ENCODE measurements around the gene BRINP2. TPM values are rescaled to one million over a fixed set of nuclear protein-coding genes. Genes with fewer than 3 reads are reported as not detected.

Gene BRINP2
- total and polyA plus RNA-seq, 4 donors, result 0.05 to 0.75 (median 0.36) TPM

DNA sequence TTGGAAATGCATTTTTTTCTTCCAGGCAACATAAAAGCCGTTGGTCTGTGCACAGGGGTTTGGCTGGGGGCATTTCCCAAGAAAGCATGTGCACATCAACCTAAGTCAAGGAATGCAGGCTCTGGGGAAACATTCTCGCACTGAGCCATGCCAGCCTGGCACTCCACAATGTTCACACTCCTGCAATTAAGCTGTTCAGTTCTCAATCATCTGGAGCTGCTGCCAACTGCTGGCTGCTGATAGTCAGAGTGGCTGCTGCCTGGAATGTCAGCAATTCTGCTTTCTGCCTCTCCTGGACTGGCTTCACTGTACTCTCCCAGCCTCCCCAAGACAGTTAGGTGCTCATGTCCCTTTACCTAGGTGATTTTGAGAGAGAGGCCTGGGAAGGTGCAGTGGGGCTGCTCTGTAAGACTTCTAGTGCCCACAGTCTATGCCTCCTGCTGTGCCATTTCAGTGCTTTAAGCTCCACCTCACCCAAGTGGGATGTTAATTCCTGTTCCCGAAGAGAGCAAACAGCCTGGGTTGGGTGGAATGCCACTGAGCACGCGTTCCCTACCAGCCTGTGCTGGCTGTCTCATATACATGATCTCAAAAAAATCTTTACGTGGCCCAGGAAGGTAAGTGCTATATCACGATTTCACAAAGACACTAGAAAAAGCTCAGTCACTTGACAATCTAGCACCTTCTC lies 131.7 kb downstream of the BRINP2 start:
- Histone ChIP-seq H3K4me3 (ENCODE audit: low read depth in 1 of 3, low read length in 3 of 3) (no peak overlapping the region), H3K27ac (ENCODE audit: low read depth in 1 of 2, low read length in 2 of 2) (no peak overlapping the region), H3K36me3 (ENCODE audit: control insufficient read depth in 4 of 4, insufficient read depth in 3 of 4, low read depth in 1 of 4, low read length in 3 of 4) (no peaks in the 10 kb centered on the region), H3K9ac (ENCODE audit: low read depth in 1 of 2, low read length in 2 of 2) (no peak overlapping the region), H3K9me3 (ENCODE audit: control insufficient read depth in 4 of 4, low read length in 3 of 4) (no peaks in the 10 kb centered on the region), H3K27me3 (ENCODE audit: control insufficient read depth in 4 of 4, insufficient read depth in 4 of 4, low read length in 3 of 4) (no peaks in the 10 kb centered on the region), H3K4me1 (ENCODE audit: control insufficient read depth in 4 of 4, insufficient read depth in 4 of 4, low read length in 3 of 4) (no peaks in the 10 kb centered on the region)
- no peak for DNase-seq (ENCODE audit: low spot score)
- 76% methylated on average over 7 of the region's 7 CpGs for WGBS
- TF ChIP-seq HNF4G (IDR thresholded peaks at IDR 0.05), result no peak
- TF ChIP-seq RXRA (IDR thresholded peaks at IDR 0.05), result no peak
- TF ChIP-seq, protein P1, sequence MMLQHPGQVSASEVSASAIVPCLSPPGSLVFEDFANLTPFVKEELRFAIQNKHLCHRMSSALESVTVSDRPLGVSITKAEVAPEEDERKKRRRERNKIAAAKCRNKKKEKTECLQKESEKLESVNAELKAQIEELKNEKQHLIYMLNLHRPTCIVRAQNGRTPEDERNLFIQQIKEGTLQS (IDR thresholded peaks at IDR 0.05), result no peak
- TF ChIP-seq NR2F2 (IDR thresholded peaks at IDR 0.05), result no peak
- no peak for TF ChIP-seq EGR1 (IDR thresholded peaks at IDR 0.05; ENCODE audit: low read depth in 2 of 2)
- TF ChIP-seq JUND (IDR thresholded peaks at IDR 0.05), result no peak
- TF ChIP-seq RAD21 (IDR thresholded peaks at IDR 0.05), result no peak
- TF ChIP-seq, protein P2, sequence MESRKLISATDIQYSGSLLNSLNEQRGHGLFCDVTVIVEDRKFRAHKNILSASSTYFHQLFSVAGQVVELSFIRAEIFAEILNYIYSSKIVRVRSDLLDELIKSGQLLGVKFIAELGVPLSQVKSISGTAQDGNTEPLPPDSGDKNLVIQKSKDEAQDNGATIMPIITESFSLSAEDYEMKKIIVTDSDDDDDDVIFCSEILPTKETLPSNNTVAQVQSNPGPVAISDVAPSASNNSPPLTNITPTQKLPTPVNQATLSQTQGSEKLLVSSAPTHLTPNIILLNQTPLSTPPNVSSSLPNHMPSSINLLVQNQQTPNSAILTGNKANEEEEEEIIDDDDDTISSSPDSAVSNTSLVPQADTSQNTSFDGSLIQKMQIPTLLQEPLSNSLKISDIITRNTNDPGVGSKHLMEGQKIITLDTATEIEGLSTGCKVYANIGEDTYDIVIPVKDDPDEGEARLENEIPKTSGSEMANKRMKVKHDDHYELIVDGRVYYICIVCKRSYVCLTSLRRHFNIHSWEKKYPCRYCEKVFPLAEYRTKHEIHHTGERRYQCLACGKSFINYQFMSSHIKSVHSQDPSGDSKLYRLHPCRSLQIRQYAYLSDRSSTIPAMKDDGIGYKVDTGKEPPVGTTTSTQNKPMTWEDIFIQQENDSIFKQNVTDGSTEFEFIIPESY (IDR thresholded peaks at IDR 0.05), result no peak
- no peak for TF ChIP-seq FOXA2 (IDR thresholded peaks at IDR 0.05)
- no peak for TF ChIP-seq TAF1 (conservative IDR thresholded peaks at IDR 0.05)
- TF ChIP-seq, protein P3, sequence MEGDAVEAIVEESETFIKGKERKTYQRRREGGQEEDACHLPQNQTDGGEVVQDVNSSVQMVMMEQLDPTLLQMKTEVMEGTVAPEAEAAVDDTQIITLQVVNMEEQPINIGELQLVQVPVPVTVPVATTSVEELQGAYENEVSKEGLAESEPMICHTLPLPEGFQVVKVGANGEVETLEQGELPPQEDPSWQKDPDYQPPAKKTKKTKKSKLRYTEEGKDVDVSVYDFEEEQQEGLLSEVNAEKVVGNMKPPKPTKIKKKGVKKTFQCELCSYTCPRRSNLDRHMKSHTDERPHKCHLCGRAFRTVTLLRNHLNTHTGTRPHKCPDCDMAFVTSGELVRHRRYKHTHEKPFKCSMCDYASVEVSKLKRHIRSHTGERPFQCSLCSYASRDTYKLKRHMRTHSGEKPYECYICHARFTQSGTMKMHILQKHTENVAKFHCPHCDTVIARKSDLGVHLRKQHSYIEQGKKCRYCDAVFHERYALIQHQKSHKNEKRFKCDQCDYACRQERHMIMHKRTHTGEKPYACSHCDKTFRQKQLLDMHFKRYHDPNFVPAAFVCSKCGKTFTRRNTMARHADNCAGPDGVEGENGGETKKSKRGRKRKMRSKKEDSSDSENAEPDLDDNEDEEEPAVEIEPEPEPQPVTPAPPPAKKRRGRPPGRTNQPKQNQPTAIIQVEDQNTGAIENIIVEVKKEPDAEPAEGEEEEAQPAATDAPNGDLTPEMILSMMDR (IDR thresholded peaks at IDR 0.05; ENCODE audit: low read depth, low read length, missing input control), result no peak
- TF ChIP-seq, protein P4, sequence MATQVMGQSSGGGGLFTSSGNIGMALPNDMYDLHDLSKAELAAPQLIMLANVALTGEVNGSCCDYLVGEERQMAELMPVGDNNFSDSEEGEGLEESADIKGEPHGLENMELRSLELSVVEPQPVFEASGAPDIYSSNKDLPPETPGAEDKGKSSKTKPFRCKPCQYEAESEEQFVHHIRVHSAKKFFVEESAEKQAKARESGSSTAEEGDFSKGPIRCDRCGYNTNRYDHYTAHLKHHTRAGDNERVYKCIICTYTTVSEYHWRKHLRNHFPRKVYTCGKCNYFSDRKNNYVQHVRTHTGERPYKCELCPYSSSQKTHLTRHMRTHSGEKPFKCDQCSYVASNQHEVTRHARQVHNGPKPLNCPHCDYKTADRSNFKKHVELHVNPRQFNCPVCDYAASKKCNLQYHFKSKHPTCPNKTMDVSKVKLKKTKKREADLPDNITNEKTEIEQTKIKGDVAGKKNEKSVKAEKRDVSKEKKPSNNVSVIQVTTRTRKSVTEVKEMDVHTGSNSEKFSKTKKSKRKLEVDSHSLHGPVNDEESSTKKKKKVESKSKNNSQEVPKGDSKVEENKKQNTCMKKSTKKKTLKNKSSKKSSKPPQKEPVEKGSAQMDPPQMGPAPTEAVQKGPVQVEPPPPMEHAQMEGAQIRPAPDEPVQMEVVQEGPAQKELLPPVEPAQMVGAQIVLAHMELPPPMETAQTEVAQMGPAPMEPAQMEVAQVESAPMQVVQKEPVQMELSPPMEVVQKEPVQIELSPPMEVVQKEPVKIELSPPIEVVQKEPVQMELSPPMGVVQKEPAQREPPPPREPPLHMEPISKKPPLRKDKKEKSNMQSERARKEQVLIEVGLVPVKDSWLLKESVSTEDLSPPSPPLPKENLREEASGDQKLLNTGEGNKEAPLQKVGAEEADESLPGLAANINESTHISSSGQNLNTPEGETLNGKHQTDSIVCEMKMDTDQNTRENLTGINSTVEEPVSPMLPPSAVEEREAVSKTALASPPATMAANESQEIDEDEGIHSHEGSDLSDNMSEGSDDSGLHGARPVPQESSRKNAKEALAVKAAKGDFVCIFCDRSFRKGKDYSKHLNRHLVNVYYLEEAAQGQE (IDR thresholded peaks at IDR 0.05), result no peak
- no peak for TF ChIP-seq YY1 (IDR thresholded peaks at IDR 0.05)
- TF ChIP-seq SP1 (IDR thresholded peaks at IDR 0.05), result no peak
- TF ChIP-seq HNF4A (conservative IDR thresholded peaks at IDR 0.05), result no peak
- no peak for TF ChIP-seq FOXA1 (IDR thresholded peaks at IDR 0.05)
- TF ChIP-seq GABPA (IDR thresholded peaks at IDR 0.05 in 1 of 2, conservative IDR thresholded peaks at IDR 0.05 in 1 of 2), result no peak
